LoVo (cell line): ENCODE measurements around the gene S100A9.
"Not testable (repeated sequence)": the region's sequence is repeated elsewhere in the genome, so short reads cannot be mapped to it uniquely, and the experiment has no call there.

Source experiments
- DNase-seq: peaks from one replicate; pipeline ENCODE4 v3.0.0-alpha.2; 2016; ENCODE audit warnings: low spot score

The S100A9 gene

DNA sequence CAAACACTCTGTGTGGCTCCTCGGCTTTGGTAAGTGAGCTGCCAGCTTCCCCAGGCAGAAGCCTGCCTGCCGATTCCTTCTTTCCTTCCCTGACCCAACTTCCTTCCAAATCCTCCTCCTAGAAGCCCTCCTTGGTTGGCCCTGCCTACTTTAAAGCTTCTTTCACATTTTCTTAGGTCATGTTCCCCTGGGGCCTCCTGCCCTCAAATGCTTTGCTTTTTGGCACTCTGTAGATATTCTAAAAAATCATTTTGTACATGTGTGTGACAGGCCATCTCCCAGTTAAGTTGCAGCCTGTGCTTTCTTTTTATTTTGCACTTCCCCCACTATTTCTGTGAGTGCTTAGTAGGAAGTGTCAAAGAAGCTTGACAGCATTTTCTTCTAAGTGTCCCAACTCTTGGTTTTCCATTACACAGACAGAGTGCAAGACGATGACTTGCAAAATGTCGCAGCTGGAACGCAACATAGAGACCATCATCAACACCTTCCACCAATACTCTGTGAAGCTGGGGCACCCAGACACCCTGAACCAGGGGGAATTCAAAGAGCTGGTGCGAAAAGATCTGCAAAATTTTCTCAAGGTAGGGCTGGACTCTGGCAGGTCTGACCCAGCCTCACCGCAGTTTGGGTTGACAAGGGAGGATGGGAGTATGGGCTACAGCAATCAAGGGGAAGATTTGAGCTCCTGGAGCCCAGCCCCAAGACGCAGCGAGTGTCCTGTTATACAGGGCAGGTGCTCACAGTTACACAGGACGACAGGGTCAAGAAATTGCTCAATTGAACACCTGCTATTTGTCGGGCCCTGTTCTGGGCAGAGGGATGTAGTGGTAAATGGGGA is at the start of gene S100A9:
S100A9 (plus strand) TSS at position 2 of the 838 bp plus-strand sequence; CDS start at position 432, 430 bp downstream.
- no peak for DNase-seq

DNA sequence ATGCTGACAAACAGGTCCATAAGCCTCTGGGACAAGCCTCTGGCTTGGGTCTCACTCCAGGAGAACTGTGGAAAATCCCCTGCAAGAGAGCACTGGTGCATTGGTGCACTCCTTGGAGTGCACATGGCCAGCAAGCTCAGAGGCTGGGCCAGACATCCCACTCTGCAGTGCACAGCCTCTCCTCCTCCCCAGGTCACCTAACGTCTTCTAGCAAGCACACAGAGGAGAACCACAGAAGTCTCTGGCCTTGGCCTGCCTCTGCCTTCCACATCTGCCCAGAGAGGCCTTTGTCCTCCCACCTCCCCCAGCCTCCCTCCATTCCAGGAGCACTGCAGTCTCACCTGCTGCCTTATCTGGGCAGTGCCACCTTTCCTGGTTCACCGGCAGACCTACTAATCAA is 49.1 kb upstream of the S100A9 start:
- DNase-seq, result no peak

DNA sequence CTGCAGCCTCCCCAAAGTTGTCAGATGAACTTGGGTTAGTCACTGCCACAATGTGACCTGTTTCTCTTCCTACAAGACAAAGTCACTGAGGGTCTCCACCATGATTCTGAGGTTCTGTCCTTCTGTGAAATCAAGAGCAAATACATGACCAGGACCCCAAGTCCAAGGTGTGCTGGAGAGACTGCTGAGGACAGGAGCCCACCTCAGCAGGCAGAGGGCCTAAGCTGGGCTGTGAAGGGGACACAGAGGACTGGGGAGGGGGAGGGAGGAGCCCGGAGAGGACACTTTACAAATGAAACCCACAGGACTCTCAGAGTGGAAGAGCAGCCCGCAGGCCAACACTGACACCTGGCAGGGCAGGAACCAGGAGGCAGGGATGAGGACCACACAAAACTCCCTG is 48.2 kb upstream of the S100A9 start:
- DNase-seq, result no peak

DNA sequence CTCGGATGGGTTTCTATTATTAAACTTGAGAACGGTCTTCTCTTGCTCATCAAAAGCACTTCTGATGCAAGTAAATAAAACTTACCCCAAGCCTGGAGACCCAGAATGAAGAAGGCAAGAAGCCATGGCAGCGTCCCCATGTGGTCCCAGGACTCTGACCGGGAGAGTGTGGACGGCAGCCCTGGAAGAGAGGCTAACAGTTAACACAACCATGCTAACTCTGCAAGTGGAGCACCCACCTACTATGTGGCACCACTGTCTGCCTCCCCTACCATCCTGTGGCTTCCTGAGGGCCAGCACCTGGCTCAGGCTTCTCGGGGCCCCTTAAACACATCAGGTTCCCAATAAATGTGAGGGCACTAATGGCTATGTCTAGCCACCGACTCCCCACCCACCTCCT is 47.1 kb upstream of the S100A9 start:
- DNase-seq, result no peak

DNA sequence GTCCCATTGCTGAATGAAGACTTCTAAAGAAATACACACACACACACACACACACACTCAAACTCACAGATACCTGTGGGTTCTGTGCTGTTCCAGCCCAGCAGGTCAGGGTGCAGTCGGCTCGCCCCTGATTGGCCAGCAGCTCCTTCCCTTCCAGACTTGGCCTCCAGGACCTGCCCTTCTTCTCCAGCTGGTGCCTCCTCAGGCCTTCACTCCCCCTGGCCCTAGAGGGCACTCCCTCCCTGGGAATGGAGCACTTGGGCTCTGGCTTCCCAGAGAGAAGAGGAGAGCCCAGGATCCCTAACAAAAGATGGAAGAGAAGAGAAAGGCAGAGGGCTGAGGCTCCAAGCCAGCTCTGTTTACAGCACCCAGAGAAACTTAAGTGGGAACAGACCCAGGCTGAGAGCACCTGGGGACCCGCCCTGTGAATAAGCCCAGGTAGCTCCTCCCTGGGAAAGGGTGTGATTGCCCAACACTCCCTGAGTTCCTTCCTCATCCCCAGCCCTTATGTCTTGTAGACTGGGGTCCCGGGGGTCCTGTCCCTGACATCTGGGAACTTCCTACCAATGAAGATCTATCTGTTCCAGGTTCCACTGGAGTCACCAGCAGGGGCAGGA is 45.0 kb upstream of the S100A9 start, which contains the start of gene PGLYRP3:
PGLYRP3 (minus strand) TSS at position 383 of the 617 bp plus-strand sequence. CDS start 2,287 bp downstream, outside the sequence.
- DNase-seq, result no peak

DNA sequence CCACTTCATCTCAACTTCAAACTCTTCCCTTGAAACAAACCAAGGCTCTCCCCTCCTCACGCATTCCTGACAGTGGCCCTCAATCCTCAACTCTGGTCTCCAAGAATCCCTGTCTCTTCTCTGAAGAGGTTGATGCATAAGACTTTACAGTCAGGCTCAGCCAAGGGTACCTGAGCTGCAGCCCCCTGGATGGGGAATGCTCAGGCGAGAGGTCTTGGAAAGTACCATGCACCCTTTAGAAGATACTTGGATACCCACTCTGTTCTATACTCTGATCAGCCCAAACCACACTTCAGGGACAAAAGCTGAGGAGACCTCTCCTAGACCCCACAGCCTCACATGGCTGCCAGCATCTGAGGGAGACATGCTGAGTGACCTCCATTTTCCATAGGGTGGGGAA is 44.4 kb upstream of the S100A9 start:
- DNase-seq, result no peak

DNA sequence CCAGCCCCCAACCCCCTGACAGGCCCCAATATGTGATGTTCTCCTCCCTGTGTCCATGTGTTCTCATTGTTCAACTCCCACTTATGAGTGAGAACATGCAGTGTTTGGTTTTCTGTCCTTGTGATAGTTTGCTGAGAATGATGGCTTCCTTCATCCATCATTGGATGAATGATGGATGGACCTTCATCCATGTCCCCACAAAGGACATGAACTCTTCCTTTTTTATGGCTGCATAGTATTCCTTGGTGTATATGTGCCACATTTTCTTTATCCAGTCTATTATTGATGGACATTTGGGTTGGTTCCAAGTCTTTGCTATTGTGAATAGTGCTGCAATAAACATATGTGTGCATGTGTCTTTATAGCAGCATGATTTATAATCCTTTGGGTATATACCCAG is 43.3 kb upstream of the S100A9 start:
- not testable (repeated sequence) for DNase-seq

DNA sequence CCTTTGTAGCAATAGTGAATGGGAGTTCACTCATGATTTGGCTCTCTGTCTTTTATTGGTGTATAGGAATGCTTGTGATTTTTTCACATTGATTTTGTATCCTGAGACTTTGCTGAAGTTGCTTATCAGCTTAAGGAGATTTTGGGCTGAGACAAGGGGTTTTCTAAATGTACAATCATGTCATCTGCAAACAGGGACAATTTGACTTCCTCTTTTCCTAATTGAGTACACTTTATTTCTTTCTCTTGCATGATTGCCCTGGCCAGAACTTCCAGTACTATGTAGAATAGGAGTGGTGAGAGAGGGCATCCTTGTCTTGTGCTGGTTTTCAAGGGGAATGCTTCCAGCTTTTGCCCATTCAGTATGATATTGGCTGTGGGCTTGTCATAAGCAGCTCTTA is 41.6 kb upstream of the S100A9 start:
- not testable (repeated sequence) for DNase-seq

DNA sequence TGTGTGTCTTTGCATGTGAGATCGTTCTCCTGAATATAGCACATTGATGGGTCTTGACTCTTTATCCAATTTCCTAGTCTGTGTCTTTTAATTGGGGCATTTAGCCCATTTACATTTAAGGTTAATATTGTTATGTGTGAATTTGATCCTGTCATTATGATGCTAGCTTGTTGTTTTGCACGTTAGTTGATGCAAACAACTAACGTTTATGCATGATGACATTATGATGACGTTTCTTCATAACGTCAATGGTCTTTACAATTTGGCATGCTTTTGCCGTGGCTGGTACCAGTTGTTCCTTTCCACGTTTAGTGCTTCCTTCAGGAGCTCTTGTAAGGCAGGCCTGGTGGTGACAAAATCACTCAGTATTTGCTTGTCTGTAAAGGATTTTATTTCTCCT is 39.5 kb upstream of the S100A9 start:
- not testable (repeated sequence) for DNase-seq

DNA sequence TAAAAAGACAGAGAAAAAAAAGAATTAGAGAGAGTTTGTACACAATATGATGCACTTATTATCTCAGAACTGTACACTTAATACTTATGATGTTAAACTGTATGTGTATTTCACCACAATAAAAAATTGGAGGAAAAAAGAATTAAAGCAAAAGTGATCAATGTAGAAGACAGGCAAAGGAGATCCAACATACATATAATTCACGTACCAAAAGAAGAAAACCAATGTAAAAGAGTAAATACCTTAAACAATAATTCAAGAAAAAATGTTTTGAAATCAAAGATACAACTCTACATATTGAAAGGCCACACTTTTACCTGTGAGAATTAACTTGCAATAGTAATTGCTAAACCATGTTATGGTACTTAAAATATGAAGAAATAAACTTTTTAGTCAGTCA is 35.1 kb upstream of the S100A9 start:
- DNase-seq, result no peak

DNA sequence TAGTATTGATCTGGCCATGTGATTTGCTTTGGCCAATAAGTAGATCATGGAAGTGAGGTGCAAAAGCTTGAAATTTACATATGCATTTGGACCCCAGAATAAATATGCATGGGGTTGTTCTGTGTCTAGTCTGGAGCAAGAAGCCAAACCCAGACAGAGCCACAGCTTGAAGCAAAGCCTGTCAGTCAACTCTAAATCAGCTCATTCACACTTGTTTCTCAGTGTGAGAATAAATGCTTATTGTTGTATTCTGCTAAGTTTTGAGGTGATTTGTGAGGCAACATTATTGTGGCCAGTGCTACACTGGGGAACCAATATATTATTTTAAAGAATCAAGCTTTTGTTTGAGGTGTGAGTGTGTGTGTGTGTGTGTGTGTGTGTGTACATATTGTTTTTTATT is 32.7 kb upstream of the S100A9 start:
- DNase-seq, result no peak

DNA sequence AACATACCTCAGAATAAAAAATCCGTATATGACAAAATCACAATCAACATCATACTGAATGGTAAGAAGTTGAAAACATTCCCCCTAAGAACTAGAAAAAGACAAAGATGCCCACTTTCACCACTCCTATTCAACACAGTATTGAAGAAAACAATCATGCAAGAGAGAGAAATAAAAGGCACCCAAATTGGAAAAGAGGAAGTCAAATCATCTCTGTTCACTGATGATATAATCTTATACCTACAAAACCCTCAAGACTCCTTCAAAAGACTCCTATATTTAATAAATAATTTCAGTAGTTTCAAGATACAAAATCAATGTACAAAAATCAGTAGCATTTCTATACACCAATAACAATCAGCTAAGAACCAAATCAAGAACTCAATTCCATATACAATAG is 23.8 kb upstream of the S100A9 start:
- no peak for DNase-seq

DNA sequence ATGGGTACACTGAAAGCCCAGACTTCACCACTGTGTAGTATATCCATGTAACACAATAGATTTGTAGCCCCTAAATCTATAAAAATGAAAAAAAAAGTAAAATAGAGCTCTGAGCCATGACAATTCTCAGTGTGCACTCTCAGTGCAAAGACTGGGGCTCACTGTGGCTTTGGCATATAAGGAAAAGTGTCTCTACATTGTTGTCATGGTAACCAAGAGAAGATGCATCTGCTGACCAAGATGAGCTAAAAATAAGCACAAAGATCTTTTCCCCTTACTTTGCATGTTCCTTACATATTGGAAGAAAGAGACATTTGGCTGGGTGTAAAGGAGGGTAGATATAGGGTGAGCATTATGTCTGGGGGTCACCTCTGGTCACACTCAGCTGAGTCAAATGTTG is 21.0 kb upstream of the S100A9 start:
- DNase-seq, result no peak

DNA sequence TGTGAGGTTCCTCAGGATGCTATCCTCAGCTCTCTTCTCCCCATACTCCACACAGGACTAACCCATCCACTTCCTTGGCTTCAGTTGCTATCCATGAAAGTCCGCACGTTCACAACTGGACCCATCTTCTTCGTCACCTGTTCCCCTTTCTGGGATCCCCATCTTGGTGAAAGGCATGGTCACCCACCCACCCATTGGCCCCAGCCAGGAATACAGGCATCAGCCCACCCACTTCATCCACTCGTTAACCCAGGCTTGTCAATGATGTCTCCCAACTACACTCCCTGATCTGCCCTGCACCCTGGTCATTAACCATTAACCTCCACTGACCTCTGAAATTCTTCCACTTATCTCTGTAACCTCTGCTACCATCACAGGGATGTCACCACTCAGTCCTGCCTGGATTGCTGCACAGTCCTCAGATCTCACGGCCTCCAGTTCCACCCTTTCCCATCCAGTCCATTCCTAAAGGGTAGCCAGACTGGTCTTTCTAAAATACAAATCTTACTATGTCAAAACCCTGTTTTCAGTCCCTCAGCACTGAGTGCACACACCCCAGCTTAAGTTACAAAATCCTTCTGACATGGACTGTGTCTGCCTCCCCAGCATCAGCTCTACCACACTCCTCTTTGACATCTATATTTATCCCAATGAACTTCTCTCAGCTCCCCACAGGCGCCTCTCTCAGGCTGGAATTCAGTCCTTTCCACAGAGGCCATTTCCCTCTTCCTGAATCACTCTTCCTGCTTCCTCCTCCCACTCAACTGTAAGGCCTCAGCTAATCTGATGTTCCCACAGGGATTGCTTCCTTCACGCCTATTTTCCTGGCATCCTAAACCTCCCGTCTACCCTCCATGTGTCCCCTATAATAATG is 19.4 kb upstream of the S100A9 start:
- DNase-seq, result no peak

DNA sequence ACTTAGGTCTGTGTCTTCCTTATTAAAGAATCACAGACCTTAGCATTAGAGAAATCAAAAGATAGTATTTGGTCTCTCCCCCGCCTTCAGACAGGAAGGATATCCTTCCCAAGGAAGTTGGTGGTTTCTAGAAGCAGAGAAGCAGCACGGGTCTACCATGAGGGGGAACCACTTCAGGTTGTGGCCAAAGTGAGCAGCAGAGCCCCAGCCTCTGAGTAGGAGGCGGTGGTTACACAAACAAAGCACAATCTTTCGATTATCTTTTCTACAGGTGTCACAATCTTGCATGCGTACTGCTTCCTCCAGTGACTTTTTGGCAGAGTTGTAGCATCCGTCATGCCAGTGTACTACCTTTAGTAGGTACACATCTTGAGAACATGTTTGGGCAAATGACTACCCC is 17.9 kb upstream of the S100A9 start:
- no peak for DNase-seq

DNA sequence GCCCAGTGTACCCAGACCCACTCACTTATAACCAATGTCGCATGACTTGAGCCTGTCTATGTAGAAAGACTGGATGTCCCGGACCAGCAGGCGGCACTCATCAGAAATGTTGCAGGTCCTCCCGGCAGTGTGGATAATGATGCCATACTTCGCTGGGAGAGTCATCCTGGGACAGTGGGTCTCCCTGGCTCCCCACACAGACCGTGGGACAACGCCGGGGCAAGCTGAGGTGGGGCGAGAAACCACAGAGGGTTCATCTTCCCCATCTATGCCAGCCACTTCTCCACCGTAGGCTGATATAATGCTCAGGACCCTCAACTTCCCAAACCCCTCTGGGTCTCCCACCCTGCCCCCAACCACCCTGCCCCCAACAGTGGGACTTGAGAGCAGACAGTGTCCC is 17.3 kb upstream of the S100A9 start:
- no peak for DNase-seq

DNA sequence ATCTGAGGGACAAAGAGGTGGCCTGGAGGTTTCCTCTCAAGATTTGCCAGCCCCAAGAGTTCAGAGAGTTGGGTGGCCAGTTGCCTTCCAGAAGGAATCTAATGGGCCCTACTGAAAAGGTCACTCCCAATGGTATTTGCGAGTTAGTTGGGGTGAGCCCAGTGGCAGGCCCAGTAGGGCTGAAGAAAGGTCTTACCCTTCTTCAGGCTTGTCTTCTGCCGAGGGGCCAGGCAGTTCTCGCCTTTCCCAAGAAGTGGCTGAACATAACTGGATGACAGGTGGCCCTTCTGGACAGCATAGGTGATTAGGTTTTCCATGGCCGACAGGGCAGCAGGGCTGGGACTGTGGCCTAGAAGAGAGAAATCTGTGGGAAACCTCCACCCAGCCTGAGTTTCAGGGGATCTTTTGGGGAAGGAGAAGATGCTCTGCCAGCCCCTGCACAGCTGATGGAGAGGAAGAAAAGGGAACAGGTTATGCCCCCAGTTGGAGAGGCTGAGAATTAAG is 16.2 kb upstream of the S100A9 start:
- DNase-seq, result no peak

DNA sequence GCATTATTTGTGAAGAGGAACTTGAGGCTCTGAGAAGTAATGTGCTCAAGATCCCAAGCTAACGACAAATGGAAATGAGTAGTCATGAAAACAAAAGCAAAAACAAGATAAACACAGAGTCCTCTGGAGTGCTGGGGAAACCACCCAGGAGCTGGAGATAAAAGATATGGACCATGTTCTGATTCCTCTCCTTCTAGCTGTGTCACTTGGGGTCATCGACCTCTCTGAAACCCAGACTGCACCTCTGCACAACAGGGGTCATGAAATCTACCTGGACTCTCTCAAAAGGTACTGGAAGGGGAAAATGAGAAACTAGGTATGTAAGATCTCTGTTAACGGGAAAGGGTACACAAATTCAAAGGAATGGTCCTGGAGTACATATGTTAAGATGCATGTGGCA is 15.5 kb upstream of the S100A9 start:
- DNase-seq, result no peak

DNA sequence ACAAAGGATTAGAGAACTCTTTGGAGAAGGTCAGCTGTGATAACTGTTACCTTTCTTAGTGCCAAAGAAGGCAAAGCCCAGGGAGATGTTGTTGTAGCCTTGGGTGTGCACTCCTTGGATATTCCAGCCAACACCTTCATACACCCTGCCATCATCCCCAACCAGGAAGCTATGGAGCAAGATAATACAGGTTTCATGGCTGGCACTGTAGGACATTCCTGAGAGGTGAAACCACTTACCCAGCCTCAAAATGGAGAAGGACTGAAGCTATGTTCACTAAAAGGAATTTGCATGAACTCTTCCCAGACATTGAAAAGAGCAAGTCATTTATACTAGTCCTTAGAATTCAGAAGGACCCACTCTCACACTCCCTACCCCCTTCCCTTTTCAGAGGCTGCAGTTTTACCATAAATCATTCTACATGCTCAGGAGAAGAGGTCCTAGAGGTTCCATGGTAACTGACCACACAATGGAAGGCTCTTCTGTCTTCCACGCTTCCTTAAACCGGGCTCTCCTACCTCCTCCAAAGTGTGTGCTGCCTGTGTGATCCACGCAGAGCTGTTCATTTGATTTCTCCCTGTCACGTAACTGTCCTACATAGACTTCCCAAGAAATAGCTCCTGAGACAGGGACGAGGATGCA is 14.5 kb upstream of the S100A9 start:
- DNase-seq, result no peak

DNA sequence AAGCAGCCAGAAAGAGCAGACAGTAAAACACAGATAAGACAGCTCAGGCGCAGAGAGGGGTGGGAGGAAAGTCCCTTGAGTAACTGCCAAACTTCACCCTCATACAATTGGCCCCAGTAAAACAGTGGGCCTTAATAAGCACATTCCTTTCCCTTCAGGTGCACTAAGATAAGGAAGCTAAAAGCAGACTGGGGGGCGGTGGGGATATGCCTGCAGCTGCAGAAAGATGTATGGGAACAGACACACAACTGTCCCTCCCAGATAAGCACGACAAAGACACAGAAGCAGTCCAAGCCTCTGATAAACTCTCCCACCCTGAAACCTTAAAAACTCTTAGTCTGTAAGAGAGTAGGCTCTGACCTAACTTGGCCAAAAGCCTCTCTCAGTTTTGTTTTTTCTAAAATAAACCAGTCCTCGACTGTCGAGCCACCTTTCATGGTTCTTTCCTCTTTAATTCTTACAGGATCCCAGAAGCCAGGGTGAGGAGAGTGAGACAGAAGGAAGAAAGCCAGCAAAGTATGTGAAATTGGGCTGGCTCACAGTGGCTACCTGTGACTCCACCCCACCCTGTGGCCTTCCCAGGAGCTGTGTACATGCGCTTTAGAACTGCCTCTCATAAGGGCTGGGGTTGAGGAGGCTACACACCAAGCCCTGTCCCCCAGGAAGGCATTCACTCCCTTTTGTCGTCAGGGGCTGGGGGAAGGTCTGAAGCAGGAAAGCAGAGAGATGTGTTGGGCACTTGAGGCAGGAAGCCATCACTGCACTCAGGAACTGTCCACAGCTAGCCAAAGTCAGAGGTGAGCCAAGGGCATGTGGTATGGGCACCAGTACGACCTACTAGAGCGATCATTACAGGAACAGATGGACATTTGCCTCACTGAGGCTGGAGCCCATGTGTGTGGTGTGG is 13.6 kb upstream of the S100A9 start:
- DNase-seq, result no peak

DNA sequence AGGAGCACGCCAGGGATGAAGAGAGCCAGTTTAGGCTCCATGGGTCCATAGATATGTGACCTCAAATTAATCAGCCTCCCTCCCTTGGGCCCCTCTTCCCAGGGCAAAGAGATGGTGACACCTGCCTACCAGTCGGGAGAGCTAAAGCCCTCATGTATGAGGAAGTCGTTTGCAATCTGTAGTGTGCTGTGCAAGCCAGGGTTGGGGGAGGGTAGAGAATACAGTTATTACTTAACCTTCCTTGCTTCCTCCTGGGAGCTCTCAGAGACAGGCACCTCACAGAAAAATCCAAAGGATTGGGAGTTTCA is 13.0 kb upstream of the S100A9 start:
- DNase-seq, result no peak
